Neural cell (in vitro differentiated cells): ENCODE measurements around the gene FAM83F.

Experiments used
- POLR2AphosphoS5 ChIP-seq: IDR thresholded peaks from 2 replicates; pipeline ENCODE4 v1.6.1; 2012
- TF ChIP-seq, protein P1 (sequence below): fragments of 450-650 bp; IDR thresholded peaks from 2 replicates; pipeline ENCODE4 v1.5.1; 2014; ENCODE audit warnings: antibody characterized with exemption, mild to moderate bottlenecking, moderate library complexity; ENCODE audit not compliant: poor library complexity, severe bottlenecking

DNA sequence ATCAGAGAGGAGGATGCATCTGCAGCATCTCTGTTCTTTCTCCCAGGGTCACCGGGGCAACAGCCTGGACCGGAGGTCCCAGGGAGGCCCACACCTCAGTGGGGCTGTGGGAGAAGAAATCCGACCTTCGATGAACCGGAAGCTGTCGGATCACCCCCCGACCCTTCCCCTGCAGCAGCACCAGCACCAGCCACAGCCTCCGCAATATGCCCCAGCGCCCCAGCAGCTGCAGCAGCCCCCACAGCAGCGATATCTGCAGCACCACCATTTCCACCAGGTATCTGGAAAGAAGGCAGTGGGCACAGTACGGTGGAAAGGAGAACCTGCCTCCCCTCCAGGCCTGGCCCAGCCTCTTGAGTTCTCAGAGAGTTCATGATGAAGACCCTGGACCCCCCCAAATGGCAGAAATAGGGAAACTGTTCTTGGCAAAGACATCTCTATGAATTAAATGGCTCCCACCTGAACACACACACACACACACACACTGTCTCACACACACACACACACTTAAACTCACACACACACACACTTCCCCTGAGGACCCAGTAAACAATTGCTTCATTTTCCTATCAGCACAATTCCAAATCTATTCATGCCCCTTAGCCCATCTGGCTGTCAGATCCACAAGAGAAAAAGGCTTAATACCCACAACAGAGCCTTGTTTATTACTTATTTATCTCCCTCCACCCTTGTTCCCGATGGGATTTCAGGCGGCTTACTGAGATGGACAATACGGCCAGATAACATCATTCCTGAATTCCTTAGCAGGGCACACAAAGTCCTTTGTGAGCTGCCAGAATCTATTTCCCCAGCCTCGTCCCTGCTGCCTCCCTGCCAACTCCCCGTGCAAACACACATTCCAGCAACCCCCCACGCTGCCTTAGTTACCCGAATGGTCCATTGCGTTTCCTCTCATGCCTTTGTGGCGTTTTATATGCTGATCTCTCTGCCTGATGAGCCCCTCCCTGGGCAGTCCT is 26.5 kb upstream of the FAM83F start:
- TF ChIP-seq, protein P1, sequence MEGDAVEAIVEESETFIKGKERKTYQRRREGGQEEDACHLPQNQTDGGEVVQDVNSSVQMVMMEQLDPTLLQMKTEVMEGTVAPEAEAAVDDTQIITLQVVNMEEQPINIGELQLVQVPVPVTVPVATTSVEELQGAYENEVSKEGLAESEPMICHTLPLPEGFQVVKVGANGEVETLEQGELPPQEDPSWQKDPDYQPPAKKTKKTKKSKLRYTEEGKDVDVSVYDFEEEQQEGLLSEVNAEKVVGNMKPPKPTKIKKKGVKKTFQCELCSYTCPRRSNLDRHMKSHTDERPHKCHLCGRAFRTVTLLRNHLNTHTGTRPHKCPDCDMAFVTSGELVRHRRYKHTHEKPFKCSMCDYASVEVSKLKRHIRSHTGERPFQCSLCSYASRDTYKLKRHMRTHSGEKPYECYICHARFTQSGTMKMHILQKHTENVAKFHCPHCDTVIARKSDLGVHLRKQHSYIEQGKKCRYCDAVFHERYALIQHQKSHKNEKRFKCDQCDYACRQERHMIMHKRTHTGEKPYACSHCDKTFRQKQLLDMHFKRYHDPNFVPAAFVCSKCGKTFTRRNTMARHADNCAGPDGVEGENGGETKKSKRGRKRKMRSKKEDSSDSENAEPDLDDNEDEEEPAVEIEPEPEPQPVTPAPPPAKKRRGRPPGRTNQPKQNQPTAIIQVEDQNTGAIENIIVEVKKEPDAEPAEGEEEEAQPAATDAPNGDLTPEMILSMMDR, result no peak
- TF ChIP-seq POLR2AphosphoS5, result no peak
